Endothelial cell of umbilical vein (primary cell): ENCODE measurements around the gene TIMM10. TPM values are rescaled to one million over a fixed set of nuclear protein-coding genes. Genes with fewer than 3 reads are reported as not detected.

Source experiments
- BruUV-seq: library from RNA; stranded (reverse); fragments of 400-500 nt; replicated peaks from 2 replicates; lab custom pipeline; 2021; lab: Mats Ljungman, UMichigan
- CTCF ChIA-PET: fragments of 300-600, 350-600 bp; sonication (Branson Sonifier 250); formaldehyde crosslinking; loops from one replicate; lab custom pipeline; 2021; ENCODE audit warnings: antibody characterized with exemption, inconsistent platforms; lab: Charles Lee
- POLR2A ChIA-PET: fragments of 300-600, 350-600 bp; sonication (Branson Sonifier 250); formaldehyde crosslinking; loops from one replicate; lab custom pipeline; 2021; ENCODE audit warnings: antibody characterized with exemption, inconsistent platforms; lab: Charles Lee
- DNase-seq: peaks from one replicate; pipeline ENCODE4 v3.0.0-alpha.2; 2011; ENCODE audit warnings: low read depth, low spot score
- FAIRE-seq: peaks from 2 replicates; lab custom pipeline; 2011; peaks lifted over from hg19 to GRCh38; lab: Jason Lieb, UNC
- H2AFZ ChIP-seq: 2 replicates; pipeline ENCODE4 v1.6.0; 2012; ENCODE audit warnings: low read depth, low read length, control low read depth, inconsistent platforms
- H3K27ac ChIP-seq: 2 replicates; pipeline ENCODE4 v1.5.1; 2011; ENCODE audit warnings: low read depth, mild to moderate bottlenecking, control low read depth, low read length, moderate library complexity; ENCODE audit not compliant: insufficient read depth
- H3K27me3 ChIP-seq, 2 experiments: 2 replicates each; pipeline versions ENCODE4 v1.6.0 to v1.6.1; 2011; ENCODE audit warnings: low read length in 2 of 2, mixed read lengths in 1 of 2; ENCODE audit not compliant: control insufficient read depth in 2 of 2, insufficient read depth in 2 of 2
- H3K36me3 ChIP-seq, 2 experiments: 2 replicates in 1 of 2; 3 replicates in 1 of 2; pipeline ENCODE4 v1.5.1; 2011; ENCODE audit warnings: low read length in 2 of 2, mild to moderate bottlenecking in 1 of 2, moderate library complexity in 1 of 2; ENCODE audit not compliant: control insufficient read depth in 2 of 2, insufficient read depth in 2 of 2; ENCODE audit errors: extremely low read depth in 1 of 2
- H3K4me1 ChIP-seq: 3 replicates; pipeline ENCODE4 v1.5.1; 2011; ENCODE audit warnings: mild to moderate bottlenecking, low read length; ENCODE audit not compliant: control insufficient read depth, insufficient read depth; ENCODE audit errors: extremely low read depth
- H3K4me2 ChIP-seq: 2 replicates; pipeline ENCODE4 v1.6.1; 2011; ENCODE audit warnings: low read length, control low read depth, mixed read lengths; ENCODE audit not compliant: insufficient read depth
- H3K4me3 ChIP-seq, 3 experiments: fragments of 200-600 bp in 1 of 3; sonication (generic), shearing (Covaris generic) in 1 of 3; replicated peaks in 1 of 3; 2 replicates each; pipeline ENCODE4 v1.5.1; 2011 to 2016; ENCODE audit warnings: control low read depth in 3 of 3, low read length in 3 of 3, mild to moderate bottlenecking in 2 of 3, inconsistent platforms in 1 of 3, low read depth in 1 of 3, moderate library complexity in 1 of 3; ENCODE audit not compliant: insufficient read depth in 1 of 3
- H3K79me2 ChIP-seq: 2 replicates; pipeline ENCODE4 v1.6.0; 2012; ENCODE audit warnings: low read length, inconsistent platforms; ENCODE audit not compliant: control insufficient read depth, insufficient read depth
- H3K9ac ChIP-seq: replicated peaks from 2 replicates; pipeline ENCODE3; 2011; ENCODE audit warnings: low read length, control low read depth; ENCODE audit not compliant: insufficient read depth; ENCODE audit errors: extremely low read depth
- H3K9me1 ChIP-seq: replicated peaks from 3 replicates; pipeline ENCODE4 v1.6.0; 2011; ENCODE audit warnings: mild to moderate bottlenecking, low read length; ENCODE audit not compliant: control insufficient read depth, insufficient read depth; ENCODE audit errors: extremely low read depth
- H3K9me3 ChIP-seq: replicated peaks from 2 replicates; pipeline ENCODE4 v1.5.1; 2012; ENCODE audit warnings: low read length, inconsistent platforms; ENCODE audit not compliant: control insufficient read depth, insufficient read depth
- H4K20me1 ChIP-seq: replicated peaks from 2 replicates; pipeline ENCODE3; 2011; ENCODE audit warnings: mild to moderate bottlenecking, low read length; ENCODE audit not compliant: control insufficient read depth, insufficient read depth; ENCODE audit errors: extremely low read depth
- CTCF ChIP-seq, 2 donors: IDR thresholded peaks; 1 replicate in 1 of 2; 2 replicates in 1 of 2; pipeline ENCODE4 v1.5.1; 2011; ENCODE audit warnings: low read length in 2 of 2, mild to moderate bottlenecking in 2 of 2, moderate library complexity in 2 of 2, control low read depth in 1 of 2, inconsistent platforms in 1 of 2, low read depth in 1 of 2; ENCODE audit not compliant: insufficient read depth in 1 of 2; ENCODE audit errors: extremely low read depth in 1 of 2
- EZH2 ChIP-seq: IDR thresholded peaks from 2 replicates; pipeline ENCODE4 v1.6.1; 2012; ENCODE audit warnings: borderline replicate concordance, low read depth, mild to moderate bottlenecking, moderate library complexity, low read length, inconsistent platforms; ENCODE audit not compliant: severe bottlenecking
- FOS ChIP-seq: IDR thresholded peaks from 2 replicates; pipeline ENCODE4 v1.6.1; 2011; ENCODE audit warnings: mild to moderate bottlenecking, low read length, moderate library complexity, borderline replicate concordance; ENCODE audit not compliant: insufficient read depth
- GATA2 ChIP-seq: IDR thresholded peaks from 2 replicates; pipeline ENCODE4 v1.7.0; 2011; ENCODE audit warnings: low read depth, mild to moderate bottlenecking, moderate library complexity, mixed read lengths, low read length; ENCODE audit not compliant: insufficient read length, insufficient read depth
- JUN ChIP-seq: IDR thresholded peaks from 2 replicates; pipeline ENCODE4 v1.6.1; 2011; ENCODE audit warnings: borderline replicate concordance, low read depth; ENCODE audit not compliant: insufficient read length, insufficient read depth
- MAX ChIP-seq: IDR thresholded peaks from 2 replicates; pipeline ENCODE4 v1.6.1; 2011; ENCODE audit not compliant: insufficient read depth, insufficient read length
- MYC ChIP-seq: IDR thresholded peaks from one replicate; pipeline ENCODE4 v1.6.1; 2011; ENCODE audit warnings: mild to moderate bottlenecking, low read depth, low read length
- POLR2A ChIP-seq: IDR thresholded peaks from 2 replicates; pipeline ENCODE4 v1.6.1; 2012; ENCODE audit warnings: low read depth, mild to moderate bottlenecking, control low read depth, low read length
- POLR2AphosphoS5 ChIP-seq: IDR thresholded peaks from 2 replicates; pipeline ENCODE4 v1.6.1; 2012; ENCODE audit warnings: low read depth, mild to moderate bottlenecking, control low read depth, low read length, moderate library complexity; ENCODE audit not compliant: insufficient read depth
- dilution Hi-C: fragments of 300-500 bp; cut with MboI; formaldehyde crosslinking; loops from one replicate; pipeline ENCODE4 v1.15.0; 2019; ENCODE audit warnings: low sequenced_read_pairs; ENCODE audit not compliant: extremely low pct_ligation_motif_present
- intact Hi-C: fragments of 100-400 bp; cut with micrococcal nuclease; formaldehyde crosslinking; loops from one replicate; pipeline ENCODE4 v1.10.0; 2022
- polyA plus RNA-seq, 4 experiments: library from polyadenylated mRNA; depleted of rRNA in 3 of 4; stranded (reverse) in 3 of 4; unstranded in 1 of 4; fragments of >200 nt; gene quantifications; 2 replicates each; pipeline versions ENCODE4 v1.2.1 to v1.2.3, GENCODE V29; 2011 to 2012; ENCODE audit warnings: missing spikeins in 1 of 4
- total RNA-seq: library from RNA; stranded (reverse); gene quantifications from 2 replicates; pipeline ENCODE4 v1.2.3, GENCODE V29; 2021

Gene TIMM10
- total and polyA plus RNA-seq, 2 donors (not counting 3 experiments of a cell fraction or from before 2014, with no cell fraction given) = 64.2 to 128 TPM

- intact Hi-C loops (no loop called here), dilution Hi-C loops (no loop called here)
- TF ChIP-seq JUN (no peak), EZH2 (no peak), FOS (no peak), GATA2 (no peak), MAX (no peak), POLR2A (no peak), MYC (no peak), CTCF (IDR thresholded peaks at IDR 0.05; ENCODE audit: extremely low read depth in 1 of 2, insufficient read depth in 1 of 2, low read depth in 1 of 2, low read length in 2 of 2) (no peak), POLR2AphosphoS5 (no peak)
- Histone ChIP-seq H3K9ac (no peak overlapping the region), H3K4me2 (no peak overlapping the region), H3K27me3 (no peaks in the 10 kb centered on the region), H3K27ac (no peak overlapping the region), H3K9me1 (no peaks in the 10 kb centered on the region), H3K4me1 (peaks cover 7% of the 10 kb centered on the region), H3K4me3 (no peak overlapping the region), H4K20me1 (no peaks in the 10 kb centered on the region), H3K36me3 (no peaks in the 10 kb centered on the region), H3K9me3 (no peaks in the 10 kb centered on the region), H2AFZ (no peak overlapping the region), H3K79me2 (no peaks in the 10 kb centered on the region)
- ChIA-PET CTCF (interaction anchor here (0.7 to 3.5 kb wide), 4 partner anchors 14 to 144 kb away, joined by 3 to 11 read pairs (median 5); no protein-coding TSS in a partner anchor), POLR2A (no interaction called here)
- no peak for DNase-seq
- no peak for FAIRE-seq
- BruUV-seq = no TSS peak
Measured at GRCh38 chr11:57500926-57501325, 29.6 kb downstream of the TIMM10 start.
